HepG2 (cell line): ENCODE results near the gene SCARB2. TPM values are rescaled to one million over a fixed set of nuclear protein-coding genes. Genes with fewer than 3 reads are reported as not detected.

ENCODE experiments used
- ATAC-seq: fragments of 200-7000 bp; cut with Tn5 transposase; 3 replicates; pipeline ENCODE4 v1.9.1; 2020; ENCODE audit warnings: mild to moderate bottlenecking, moderate library complexity
- BruUV-seq: library from RNA; stranded (reverse); fragments of 400-500 nt; replicated peaks from 2 replicates; lab custom pipeline; 2021; lab: Mats Ljungman, UMichigan
- CTCF ChIA-PET: fragments of 300-600 bp; formaldehyde crosslinking; extraction: SDS; loops from one replicate; lab custom pipeline; 2021; ENCODE audit warnings: low total read pairs, inconsistent platforms, low intra/inter-chr PET ratio; lab: Yijun Ruan, JAX
- POLR2A ChIA-PET: fragments of 350-600 bp; sonication (Branson Sonifier 250); formaldehyde crosslinking; loops from one replicate; lab custom pipeline; 2020; ENCODE audit warnings: antibody characterized with exemption, inconsistent platforms; lab: Yijun Ruan, JAX
- DNase-seq: peaks from one replicate; pipeline ENCODE4 v3.0.0-alpha.2; 2015; ENCODE audit warnings: low spot score
- FAIRE-seq: peaks from 3 replicates; lab custom pipeline; 2011; peaks lifted over from hg19 to GRCh38; lab: Jason Lieb, UNC
- H2AFZ ChIP-seq: one replicate; pipeline ENCODE4 v1.6.1; 2011; ENCODE audit warnings: low read length, inconsistent platforms
- H3K27ac ChIP-seq: fragments of 300-600 bp; 3 replicates; pipeline ENCODE4 v1.8.0; 2011; ENCODE audit warnings: mixed run types, mild to moderate bottlenecking, mixed read lengths, low read length, inconsistent platforms; ENCODE audit not compliant: insufficient read depth; ENCODE audit errors: extremely low read length
- H3K27me3 ChIP-seq, 2 experiments: fragments of 200-600 bp in 1 of 2; 2 replicates in 1 of 2; 3 replicates in 1 of 2; pipeline versions ENCODE4 v1.6.0 to v1.8.0; 2011; ENCODE audit warnings: low read length in 2 of 2, mild to moderate bottlenecking in 2 of 2, moderate library complexity in 2 of 2, inconsistent platforms in 1 of 2; ENCODE audit not compliant: insufficient read depth in 2 of 2, control insufficient read depth in 1 of 2
- H3K36me3 ChIP-seq, 2 experiments: fragments of 200-600 bp in 1 of 2; replicated peaks in 1 of 2; 2 replicates in 1 of 2; 3 replicates in 1 of 2; pipeline versions ENCODE4 v1.5.1 to v1.8.0; 2011; ENCODE audit warnings: low read length in 2 of 2, inconsistent platforms in 1 of 2; ENCODE audit not compliant: insufficient read depth in 2 of 2, control insufficient read depth in 1 of 2
- H3K4me1 ChIP-seq: 2 replicates; pipeline ENCODE4 v1.5.1; 2012; ENCODE audit warnings: low read length, inconsistent platforms; ENCODE audit not compliant: insufficient read depth
- H3K4me2 ChIP-seq: 2 replicates; pipeline ENCODE4 v1.6.0; 2011; ENCODE audit warnings: low read depth, low read length, inconsistent platforms
- H3K4me3 ChIP-seq, 3 experiments: fragments of 200-600 bp in 1 of 3; sonication (generic), shearing (Covaris generic) in 1 of 3; replicated peaks in 1 of 3; 2 replicates each; pipeline ENCODE4 v1.5.1; 2011 to 2016; ENCODE audit warnings: low read length in 3 of 3, inconsistent platforms in 2 of 3, low read depth in 2 of 3, mild to moderate bottlenecking in 2 of 3, control low read depth in 1 of 3, mixed read lengths in 1 of 3; ENCODE audit not compliant: insufficient read depth in 1 of 3
- H3K79me2 ChIP-seq: one replicate; pipeline ENCODE4 v1.6.1; 2011; ENCODE audit warnings: low read length, inconsistent platforms; ENCODE audit not compliant: insufficient read depth
- H3K9ac ChIP-seq: 2 replicates; pipeline ENCODE4 v1.6.0; 2011; ENCODE audit warnings: mild to moderate bottlenecking, low read depth, low read length, inconsistent platforms; ENCODE audit not compliant: insufficient read depth
- H3K9me3 ChIP-seq: 2 replicates; pipeline ENCODE4 v1.5.1; 2012; ENCODE audit warnings: mild to moderate bottlenecking, low read length
- H4K20me1 ChIP-seq: 2 replicates; pipeline ENCODE4 v1.6.0; 2011; ENCODE audit warnings: inconsistent platforms, mild to moderate bottlenecking, low read length, moderate library complexity; ENCODE audit not compliant: insufficient read depth
- ASH2L ChIP-seq: fragments of 300-600, 200-600 bp; sonication (generic); IDR thresholded peaks from 2 replicates; pipeline ENCODE4 v1.7.0; 2017; ENCODE audit warnings: low read depth, mild to moderate bottlenecking, moderate library complexity, mixed read lengths, low read length; ENCODE audit not compliant: insufficient read length
- CBX1 ChIP-seq: IDR thresholded peaks from one replicate; pipeline ENCODE4 v1.6.1; 2016; ENCODE audit warnings: antibody characterized with exemption, low read depth
- EP300 ChIP-seq, 3 experiments: sonication (generic) in 1 of 3; formaldehyde crosslinking in 1 of 3; IDR thresholded peaks; 2 replicates each; pipeline versions ENCODE4 v1.5.1 to v1.6.1; 2011 to 2020; ENCODE audit warnings: low read depth in 2 of 3, low read length in 2 of 3, borderline replicate concordance in 1 of 3, improper control_type of control experiment in 1 of 3, mild to moderate bottlenecking in 1 of 3, missing genetic modification reagents in 1 of 3, moderate library complexity in 1 of 3
- EZH2 ChIP-seq: conservative IDR thresholded peaks from 2 replicates; pipeline ENCODE4 v1.6.1; 2012; ENCODE audit warnings: mild to moderate bottlenecking, low read depth, low read length, moderate library complexity
- FIP1L1 ChIP-seq: fragments of 200-400 bp; formaldehyde crosslinking; IDR thresholded peaks from 2 replicates; pipeline ENCODE4 v1.6.1; 2018; ENCODE audit warnings: low read depth, mild to moderate bottlenecking, low read length, moderate library complexity, borderline replicate concordance; ENCODE audit not compliant: insufficient read depth
- GABPB1 ChIP-seq: IDR thresholded peaks from 2 replicates; pipeline ENCODE4 v1.6.1; 2016; ENCODE audit warnings: mild to moderate bottlenecking, missing genetic modification reagents, moderate library complexity, missing compliant biosample characterization
- GATAD2A ChIP-seq: IDR thresholded peaks from 2 replicates; pipeline ENCODE4 v1.6.1; 2016
- HDAC1 ChIP-seq: sonication (generic); formaldehyde crosslinking; IDR thresholded peaks from 2 replicates; pipeline ENCODE4 v1.5.1; 2020; ENCODE audit warnings: mild to moderate bottlenecking, missing genetic modification reagents
- KLF15 ChIP-seq: sonication (generic); formaldehyde crosslinking; IDR thresholded peaks from 2 replicates; pipeline ENCODE4 v1.8.1; 2023; ENCODE audit warnings: borderline replicate concordance, mild to moderate bottlenecking, inconsistent platforms, missing genetic modification reagents, mixed read lengths
- PHF21A ChIP-seq: sonication (generic); formaldehyde crosslinking; IDR thresholded peaks from 2 replicates; pipeline ENCODE4 v1.5.0; 2020; ENCODE audit warnings: mild to moderate bottlenecking, missing genetic modification reagents
- RBFOX2 ChIP-seq: fragments of 200-400 bp; formaldehyde crosslinking; IDR thresholded peaks from 2 replicates; pipeline ENCODE4 v1.6.1; 2017; ENCODE audit warnings: low read depth, mild to moderate bottlenecking, low read length
- SOX5 ChIP-seq: IDR thresholded peaks from 2 replicates; pipeline ENCODE4 v1.6.1; 2016; ENCODE audit warnings: borderline replicate concordance
- YEATS4 ChIP-seq: sonication (generic); formaldehyde crosslinking; IDR thresholded peaks from 2 replicates; pipeline ENCODE4 v1.4.0; 2020; ENCODE audit warnings: missing genetic modification reagents, borderline replicate concordance
- ZBTB7B ChIP-seq: sonication (generic); formaldehyde crosslinking; IDR thresholded peaks from 2 replicates; pipeline ENCODE4 v1.4.0; 2020; ENCODE audit warnings: missing genetic modification reagents
- ZNF543 ChIP-seq: sonication (generic); formaldehyde crosslinking; IDR thresholded peaks from 2 replicates; pipeline ENCODE4 v1.4.0; 2020; ENCODE audit warnings: mild to moderate bottlenecking, missing genetic modification reagents
- ZNF547 ChIP-seq: sonication (generic); formaldehyde crosslinking; IDR thresholded peaks from 2 replicates; pipeline ENCODE4 v1.5.1; 2020; ENCODE audit warnings: mild to moderate bottlenecking, missing genetic modification reagents
- ZNF567 ChIP-seq: sonication (generic); formaldehyde crosslinking; IDR thresholded peaks from 2 replicates; pipeline ENCODE4 v1.8.1; 2023; ENCODE audit warnings: mild to moderate bottlenecking, missing genetic modification reagents, borderline replicate concordance
- WGBS: methylation state at CpG from one replicate; pipeline ENCODE4 v1.1.6; 2017; ENCODE audit warnings: low lambda C conversion rate; 5-methylcytosine and 5-hydroxymethylcytosine counted together
- in situ Hi-C: cut with HindIII; loops from 2 replicates; pipeline ENCODE4 v1.10.0; 2017; ENCODE audit warnings: low pct_unique_long_range_greater_than_20kb; ENCODE audit not compliant: extremely low pct_ligation_motif_present
- intact Hi-C: fragments of 100-400 bp; cut with micrococcal nuclease; formaldehyde crosslinking; loops from one replicate; pipeline ENCODE4 v1.10.0; 2022; ENCODE audit not compliant: unreplicated experiment
- polyA plus RNA-seq, 8 experiments: library from polyadenylated mRNA; depleted of rRNA in 3 of 8; stranded (reverse) in 7 of 8; unstranded in 1 of 8; fragments of >200 nt; fragmentation: Illumina TruSeq in 4 of 8; extraction: Trizol in 4 of 8; gene quantifications; 2 replicates each; pipeline versions ENCODE4 v1.2.1 to v1.2.3, GENCODE V29; 2011 to 2016; ENCODE audit warnings: low read depth in 4 of 8, missing spikeins in 1 of 8, mixed read lengths in 1 of 8; ENCODE audit not compliant: insufficient read depth in 1 of 8
- total RNA-seq, 5 experiments: library from RNA; depleted of rRNA; stranded (reverse); fragments of >200 nt; fragmentation: Illumina TruSeq; extraction: Trizol; gene quantifications; 2 replicates each; pipeline ENCODE4 v1.2.3, GENCODE V29; 2016; ENCODE audit warnings: low read depth in 1 of 5
- TF ChIP-seq, protein P1 (sequence below): sonication (generic); formaldehyde crosslinking; IDR thresholded peaks from 2 replicates; pipeline ENCODE4 v1.4.0; 2020; ENCODE audit warnings: mild to moderate bottlenecking, missing genetic modification reagents
- TF ChIP-seq, protein P2 (sequence below): sonication (generic); formaldehyde crosslinking; IDR thresholded peaks from 2 replicates; pipeline ENCODE4 v1.4.0; 2020; ENCODE audit warnings: missing genetic modification reagents
- TF ChIP-seq, protein P3 (sequence below): sonication (generic); formaldehyde crosslinking; conservative IDR thresholded peaks from 2 replicates; pipeline ENCODE4 v1.4.0; 2020; ENCODE audit warnings: mild to moderate bottlenecking, missing genetic modification reagents, moderate library complexity

SCARB2 gene
- total and polyA plus RNA-seq, 2 of the 13 experiments (the other 11 are each of a cell fraction or from before 2014, with no cell fraction given), result 40.6 to 43.4 TPM

- no peaks in the 10 kb centered on the region for H4K20me1 ChIP-seq
- no peaks in the 10 kb centered on the region for H3K79me2 ChIP-seq
- intact Hi-C loops (no loop called here), in situ Hi-C loops (no loop called here)
- no peaks in the 10 kb centered on the region for H3K36me3 ChIP-seq
- ATAC-seq (peak; percentile 54), FAIRE-seq (peak; percentile 30), DNase-seq (peak; percentile 49)
- H3K4me3 ChIP-seq, result no peak overlapping the region
- BruUV-seq, result no TSS peak
- ChIA-PET POLR2A (interaction anchor here (0.9 to 1.4 kb wide), 5 partner anchors 14 to 48 kb away, joined by 3 to 6 read pairs (median 3); no protein-coding TSS in a partner anchor), CTCF (no interaction called here)
- no peak overlapping the region for H2AFZ ChIP-seq
- H3K9me3 ChIP-seq, result no peaks in the 10 kb centered on the region
- H3K9ac ChIP-seq, result no peak overlapping the region
- H3K4me1 ChIP-seq, result peaks cover 44% of the 10 kb centered on the region
- H3K27ac ChIP-seq, result no peak overlapping the region
- WGBS, result 3% methylated on average over 1 of the region's 1 CpG
- no peaks in the 10 kb centered on the region; a peak in 1 of 5 replicates for H3K27me3 ChIP-seq
- peak overlapping the region; percentile 54; the same call in 1 of the 2 replicates for H3K4me2 ChIP-seq
- TF ChIP-seq RBFOX2 (no peak), ZNF543 (CRISPR knock-in tag) (no peak), ZNF567 (CRISPR knock-in tag) (no peak), ZBTB7B (CRISPR knock-in tag) (no peak), PHF21A (CRISPR knock-in tag) (0 out of 2 replicates have a peak, but pooled peaks have one; percentile 1), HDAC1 (CRISPR knock-in tag) (0 out of 2 replicates have a peak, but pooled peaks have one; percentile 20), CBX1 (no peak), EP300 (IDR thresholded peaks at IDR 0.05; ENCODE audit: low read depth in 2 of 2, low read length in 2 of 2) (peak in 1 of 2 experiments; percentile 41; a peak in 1 of 4 replicates), EP300 (CRISPR knock-in tag; IDR thresholded peaks at IDR 0.05; ENCODE audit: borderline replicate concordance) (no peak), FIP1L1 (no peak), EZH2 (no peak), GATAD2A (CRISPR knock-in tag) (peak; percentile 66), ASH2L (peak; percentile 15), ZNF547 (CRISPR knock-in tag) (no peak), YEATS4 (CRISPR knock-in tag) (no peak), GABPB1 (CRISPR knock-in tag) (no peak), KLF15 (CRISPR knock-in tag) (no peak), SOX5 (CRISPR knock-in tag) (peak; percentile 64; the same call in 1 of the 2 replicates)
- TF ChIP-seq, protein P1, sequence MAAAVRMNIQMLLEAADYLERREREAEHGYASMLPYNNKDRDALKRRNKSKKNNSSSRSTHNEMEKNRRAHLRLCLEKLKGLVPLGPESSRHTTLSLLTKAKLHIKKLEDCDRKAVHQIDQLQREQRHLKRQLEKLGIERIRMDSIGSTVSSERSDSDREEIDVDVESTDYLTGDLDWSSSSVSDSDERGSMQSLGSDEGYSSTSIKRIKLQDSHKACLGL, result no peak
- TF ChIP-seq, protein P2, sequence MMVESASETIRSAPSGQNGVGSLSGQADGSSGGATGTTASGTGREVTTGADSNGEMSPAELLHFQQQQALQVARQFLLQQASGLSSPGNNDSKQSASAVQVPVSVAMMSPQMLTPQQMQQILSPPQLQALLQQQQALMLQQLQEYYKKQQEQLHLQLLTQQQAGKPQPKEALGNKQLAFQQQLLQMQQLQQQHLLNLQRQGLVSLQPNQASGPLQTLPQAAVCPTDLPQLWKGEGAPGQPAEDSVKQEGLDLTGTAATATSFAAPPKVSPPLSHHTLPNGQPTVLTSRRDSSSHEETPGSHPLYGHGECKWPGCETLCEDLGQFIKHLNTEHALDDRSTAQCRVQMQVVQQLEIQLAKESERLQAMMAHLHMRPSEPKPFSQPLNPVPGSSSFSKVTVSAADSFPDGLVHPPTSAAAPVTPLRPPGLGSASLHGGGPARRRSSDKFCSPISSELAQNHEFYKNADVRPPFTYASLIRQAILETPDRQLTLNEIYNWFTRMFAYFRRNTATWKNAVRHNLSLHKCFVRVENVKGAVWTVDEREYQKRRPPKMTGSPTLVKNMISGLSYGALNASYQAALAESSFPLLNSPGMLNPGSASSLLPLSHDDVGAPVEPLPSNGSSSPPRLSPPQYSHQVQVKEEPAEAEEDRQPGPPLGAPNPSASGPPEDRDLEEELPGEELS (CRISPR knock-in tag), result 0 out of 2 replicates have a peak, but pooled peaks have one; percentile 21
- TF ChIP-seq, protein P3, sequence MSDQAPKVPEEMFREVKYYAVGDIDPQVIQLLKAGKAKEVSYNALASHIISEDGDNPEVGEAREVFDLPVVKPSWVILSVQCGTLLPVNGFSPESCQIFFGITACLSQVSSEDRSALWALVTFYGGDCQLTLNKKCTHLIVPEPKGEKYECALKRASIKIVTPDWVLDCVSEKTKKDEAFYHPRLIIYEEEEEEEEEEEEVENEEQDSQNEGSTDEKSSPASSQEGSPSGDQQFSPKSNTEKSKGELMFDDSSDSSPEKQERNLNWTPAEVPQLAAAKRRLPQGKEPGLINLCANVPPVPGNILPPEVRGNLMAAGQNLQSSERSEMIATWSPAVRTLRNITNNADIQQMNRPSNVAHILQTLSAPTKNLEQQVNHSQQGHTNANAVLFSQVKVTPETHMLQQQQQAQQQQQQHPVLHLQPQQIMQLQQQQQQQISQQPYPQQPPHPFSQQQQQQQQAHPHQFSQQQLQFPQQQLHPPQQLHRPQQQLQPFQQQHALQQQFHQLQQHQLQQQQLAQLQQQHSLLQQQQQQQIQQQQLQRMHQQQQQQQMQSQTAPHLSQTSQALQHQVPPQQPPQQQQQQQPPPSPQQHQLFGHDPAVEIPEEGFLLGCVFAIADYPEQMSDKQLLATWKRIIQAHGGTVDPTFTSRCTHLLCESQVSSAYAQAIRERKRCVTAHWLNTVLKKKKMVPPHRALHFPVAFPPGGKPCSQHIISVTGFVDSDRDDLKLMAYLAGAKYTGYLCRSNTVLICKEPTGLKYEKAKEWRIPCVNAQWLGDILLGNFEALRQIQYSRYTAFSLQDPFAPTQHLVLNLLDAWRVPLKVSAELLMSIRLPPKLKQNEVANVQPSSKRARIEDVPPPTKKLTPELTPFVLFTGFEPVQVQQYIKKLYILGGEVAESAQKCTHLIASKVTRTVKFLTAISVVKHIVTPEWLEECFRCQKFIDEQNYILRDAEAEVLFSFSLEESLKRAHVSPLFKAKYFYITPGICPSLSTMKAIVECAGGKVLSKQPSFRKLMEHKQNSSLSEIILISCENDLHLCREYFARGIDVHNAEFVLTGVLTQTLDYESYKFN (CRISPR knock-in tag), result peak; percentile 67
Measured at GRCh38 chr4:76260571-76260970, 46.9 kb upstream of the SCARB2 start.
